ENCODE results near the gene ADAMTSL1. TPM values are rescaled to one million over a fixed set of nuclear protein-coding genes. Genes with fewer than 3 reads are reported as not detected.

ADAMTSL1 gene
- total and polyA plus RNA-seq, 9 of the 15 experiments (the other 6 are each of a cell fraction or from before 2014, with no cell fraction given), result 0.01 TPM; not detected in 8

DNA sequence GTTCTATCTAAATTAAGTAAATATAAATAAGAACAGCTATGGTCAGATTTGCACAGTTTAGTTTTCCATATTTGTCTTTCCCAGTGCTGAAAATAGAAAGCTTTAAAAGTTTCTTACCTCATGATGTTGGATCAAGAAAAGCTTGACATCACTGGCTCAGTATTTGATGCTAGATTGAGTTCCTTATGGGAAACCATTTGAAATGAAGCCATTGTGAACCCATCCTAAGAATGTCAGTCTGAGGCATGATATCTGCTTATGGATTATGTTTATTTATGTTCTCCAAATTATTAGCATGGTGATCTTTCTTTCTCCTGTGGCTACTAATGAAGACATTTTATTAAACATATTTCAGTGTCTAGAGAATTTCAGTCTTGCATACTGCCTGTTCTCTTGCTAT is 143.0 kb downstream of the ADAMTSL1 start:
- ChIA-PET POLR2A (no interaction called here), CTCF (ENCODE audit: low intra/inter-chr PET ratio) (no interaction called here)
- Histone ChIP-seq H3K79me2 (ENCODE audit: control insufficient read depth, insufficient read depth, low read length) (no peaks in the 10 kb centered on the region), H3K27ac (ENCODE audit: extremely low read depth, low read depth, low read length) (no peak overlapping the region), H3K9ac (ENCODE audit: insufficient read depth in 1 of 2, low read depth in 2 of 2, low read length in 2 of 2) (no peak overlapping the region), H3K36me3 (ENCODE audit: control insufficient read depth, insufficient read depth, low read length) (no peaks in the 10 kb centered on the region), H2AFZ (ENCODE audit: low read depth, low read length) (no peak overlapping the region), H3K9me3 (replicated peaks; ENCODE audit: control insufficient read depth, insufficient read depth, low read depth, low read length) (no peaks in the 10 kb centered on the region), H3K4me3 (no peak overlapping the region), H3K9me1 (ENCODE audit: control insufficient read depth, insufficient read depth, low read length) (no peaks in the 10 kb centered on the region), H4K20me1 (replicated peaks; ENCODE audit: control insufficient read depth, insufficient read depth, low read length) (no peaks in the 10 kb centered on the region), H3K4me1 (replicated peaks in 1 of 2; ENCODE audit: control insufficient read depth in 2 of 2, insufficient read depth in 2 of 2, low read length in 2 of 2) (no peaks in the 10 kb centered on the region), H3K27me3 (ENCODE audit: control insufficient read depth in 2 of 2, insufficient read depth in 2 of 2, low read length in 2 of 2) (no peaks in the 10 kb centered on the region), H3K4me2 (ENCODE audit: insufficient read depth, low read length) (no peak overlapping the region)
- FAIRE-seq (no peak), ATAC-seq (no peak), DNase-seq (ENCODE audit: extremely low read depth in 1 of 4, low spot score in 3 of 4) (no peak)
- TF ChIP-seq NRF1 (conservative IDR thresholded peaks at IDR 0.05 in 1 of 2, IDR thresholded peaks at IDR 0.05 in 1 of 2) (no peak), XRCC4 (IDR thresholded peaks at IDR 0.05; ENCODE audit: extremely low read depth, insufficient read depth, insufficient read length) (no peak), L3MBTL2 (IDR thresholded peaks at IDR 0.05) (no peak), BRCA1 (IDR thresholded peaks at IDR 0.05) (no peak), BRCA1 (CRISPR knock-in tag; IDR thresholded peaks at IDR 0.05) (no peak), ZNF217 (CRISPR knock-in tag; IDR thresholded peaks at IDR 0.05) (no peak), PRMT5 (CRISPR knock-in tag; IDR thresholded peaks at IDR 0.05) (no peak), CAMTA2 (CRISPR knock-in tag; conservative IDR thresholded peaks at IDR 0.05) (no peak), RBM25 (IDR thresholded peaks at IDR 0.05; ENCODE audit: low read depth, low read length, severe bottlenecking) (no peak), CEBPG (CRISPR knock-in tag; IDR thresholded peaks at IDR 0.05) (no peak), CEBPG (tag; conservative IDR thresholded peaks at IDR 0.05 in 1 of 2, IDR thresholded peaks at IDR 0.05 in 1 of 2) (no peak), RHOXF2B (CRISPR knock-in tag; conservative IDR thresholded peaks at IDR 0.05) (no peak)
- TF ChIP-seq, protein P1, sequence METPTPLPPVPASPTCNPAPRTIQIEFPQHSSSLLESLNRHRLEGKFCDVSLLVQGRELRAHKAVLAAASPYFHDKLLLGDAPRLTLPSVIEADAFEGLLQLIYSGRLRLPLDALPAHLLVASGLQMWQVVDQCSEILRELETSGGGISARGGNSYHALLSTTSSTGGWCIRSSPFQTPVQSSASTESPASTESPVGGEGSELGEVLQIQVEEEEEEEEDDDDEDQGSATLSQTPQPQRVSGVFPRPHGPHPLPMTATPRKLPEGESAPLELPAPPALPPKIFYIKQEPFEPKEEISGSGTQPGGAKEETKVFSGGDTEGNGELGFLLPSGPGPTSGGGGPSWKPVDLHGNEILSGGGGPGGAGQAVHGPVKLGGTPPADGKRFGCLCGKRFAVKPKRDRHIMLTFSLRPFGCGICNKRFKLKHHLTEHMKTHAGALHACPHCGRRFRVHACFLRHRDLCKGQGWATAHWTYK (CRISPR knock-in tag; IDR thresholded peaks at IDR 0.05), result no peak
- TF ChIP-seq, protein P2, sequence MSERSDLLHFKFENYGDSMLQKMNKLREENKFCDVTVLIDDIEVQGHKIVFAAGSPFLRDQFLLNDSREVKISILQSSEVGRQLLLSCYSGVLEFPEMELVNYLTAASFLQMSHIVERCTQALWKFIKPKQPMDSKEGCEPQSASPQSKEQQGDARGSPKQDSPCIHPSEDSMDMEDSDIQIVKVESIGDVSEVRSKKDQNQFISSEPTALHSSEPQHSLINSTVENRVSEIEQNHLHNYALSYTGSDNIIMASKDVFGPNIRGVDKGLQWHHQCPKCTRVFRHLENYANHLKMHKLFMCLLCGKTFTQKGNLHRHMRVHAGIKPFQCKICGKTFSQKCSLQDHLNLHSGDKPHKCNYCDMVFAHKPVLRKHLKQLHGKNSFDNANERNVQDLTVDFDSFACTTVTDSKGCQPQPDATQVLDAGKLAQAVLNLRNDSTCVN (CRISPR knock-in tag; IDR thresholded peaks at IDR 0.05), result no peak
- TF ChIP-seq, protein P3, sequence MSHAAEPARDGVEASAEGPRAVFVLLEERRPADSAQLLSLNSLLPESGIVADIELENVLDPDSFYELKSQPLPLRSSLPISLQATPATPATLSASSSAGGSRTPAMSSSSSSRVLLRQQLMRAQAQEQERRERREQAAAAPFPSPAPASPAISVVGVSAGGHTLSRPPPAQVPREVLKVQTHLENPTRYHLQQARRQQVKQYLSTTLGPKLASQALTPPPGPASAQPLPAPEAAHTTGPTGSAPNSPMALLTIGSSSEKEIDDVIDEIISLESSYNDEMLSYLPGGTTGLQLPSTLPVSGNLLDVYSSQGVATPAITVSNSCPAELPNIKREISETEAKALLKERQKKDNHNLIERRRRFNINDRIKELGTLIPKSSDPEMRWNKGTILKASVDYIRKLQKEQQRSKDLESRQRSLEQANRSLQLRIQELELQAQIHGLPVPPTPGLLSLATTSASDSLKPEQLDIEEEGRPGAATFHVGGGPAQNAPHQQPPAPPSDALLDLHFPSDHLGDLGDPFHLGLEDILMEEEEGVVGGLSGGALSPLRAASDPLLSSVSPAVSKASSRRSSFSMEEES (CRISPR knock-in tag; IDR thresholded peaks at IDR 0.05), result no peak
- no TSS peak for BruUV-seq (replicated peaks)
- intact Hi-C loops (cut with micrococcal nuclease), result no loop called here
- in situ Hi-C loops (cut with MboI), result no loop called here

Data from K562 (cell line).